ENCODE measurements around the gene SLITRK2.

Gene SLITRK2

GRCh38 chrX:145853181-145853580 is 35.6 kb downstream of the SLITRK2 start:
- no peak for DNase-seq

DNA sequence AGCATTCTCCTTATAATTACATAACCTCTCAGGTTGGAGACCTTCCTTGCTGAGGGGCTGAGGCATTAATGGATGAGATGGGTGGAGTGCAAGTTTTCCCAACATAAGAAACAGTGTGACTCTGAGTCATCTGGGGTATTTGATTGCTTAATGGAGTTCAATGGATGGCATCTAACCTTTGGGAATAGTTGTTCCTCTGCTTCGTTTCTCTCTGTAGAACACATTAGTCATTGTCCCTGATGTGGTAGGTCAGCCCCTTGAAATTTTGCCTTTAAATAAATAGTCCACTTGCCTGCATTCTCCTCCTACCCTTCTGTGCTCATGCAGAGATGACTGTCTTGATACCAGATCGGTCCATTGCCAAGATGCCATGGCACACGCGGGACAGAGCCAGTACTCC is 38.6 kb downstream of the SLITRK2 start:
- no peak for DNase-seq

GRCh38 chrX:145861818-145862217 is 44.2 kb downstream of the SLITRK2 start:
- no peak for DNase-seq

GRCh38 chrX:145865082-145865481 is 47.5 kb downstream of the SLITRK2 start:
- DNase-seq, result no peak
